OCI-LY3 (cell line): ENCODE measurements around the gene TULP4.

Source experiments
- H2AFZ ChIP-seq: fragments of 200-600, 300-600 bp; shearing (Covaris generic); 2 replicates; pipeline ENCODE4 v1.6.0; 2014; ENCODE audit warnings: antibody characterized with exemption, low read depth, low read length
- H3K27ac ChIP-seq: fragments of 200-600, 300-600 bp; sonication (generic); 2 replicates; pipeline ENCODE4 v1.5.1; 2014; ENCODE audit warnings: mild to moderate bottlenecking, low read length, moderate library complexity, mixed read lengths
- H3K27me3 ChIP-seq: fragments of 200-600, 300-600 bp; sonication (generic); 2 replicates; pipeline ENCODE4 v1.6.1; 2014; ENCODE audit warnings: low read depth, low read length, mixed read lengths
- H3K36me3 ChIP-seq: fragments of 200-600, 300-600 bp; sonication (generic); replicated peaks from 2 replicates; pipeline ENCODE3; 2014; ENCODE audit warnings: low read depth, low read length, mixed read lengths
- H3K4me1 ChIP-seq: fragments of 300-600, 200-600 bp; sonication (generic); 2 replicates; pipeline ENCODE4 v1.6.1; 2014; ENCODE audit warnings: low read length, mixed read lengths
- H3K4me2 ChIP-seq: fragments of 200-600, 300-600 bp; sonication (generic); 2 replicates; pipeline ENCODE4 v1.6.1; 2014; ENCODE audit warnings: low read length, mixed read lengths
- H3K4me3 ChIP-seq: fragments of 300-600, 200-600 bp; sonication (generic); 2 replicates; pipeline ENCODE4 v1.5.1; 2014; ENCODE audit warnings: antibody characterized with exemption, mild to moderate bottlenecking, low read length, moderate library complexity
- H3K79me2 ChIP-seq: fragments of 300-600, 200-600 bp; shearing (Covaris generic); 2 replicates; pipeline ENCODE4 v1.6.1; 2014; ENCODE audit warnings: mild to moderate bottlenecking, low read length, mixed read lengths
- H3K9ac ChIP-seq: fragments of 300-600, 200-600 bp; shearing (Covaris generic); 2 replicates; pipeline ENCODE4 v1.6.0; 2014; ENCODE audit warnings: mild to moderate bottlenecking, low read length, moderate library complexity
- H3K9me3 ChIP-seq: fragments of 200-600, 300-600 bp; shearing (Covaris generic); 2 replicates; pipeline ENCODE4 v1.6.1; 2014; ENCODE audit warnings: low read length, mixed read lengths; ENCODE audit not compliant: insufficient read depth
- H4K20me1 ChIP-seq: fragments of 200-600, 300-600 bp; sonication (generic); 2 replicates; pipeline ENCODE4 v1.6.1; 2016; ENCODE audit warnings: low read length, mixed read lengths; ENCODE audit not compliant: insufficient read depth
- CTCF ChIP-seq: fragments of 200-600, 300-600 bp; sonication (generic); IDR thresholded peaks from 2 replicates; pipeline ENCODE4 v1.5.1; 2014; ENCODE audit warnings: antibody characterized with exemption, low read length, low read depth
- EZH2phosphoT487 ChIP-seq: fragments of 200-600 bp; shearing (Covaris generic); IDR thresholded peaks from 2 replicates; pipeline ENCODE4 v1.6.1; 2018; ENCODE audit warnings: antibody characterized with exemption, mixed run types, low read depth

TULP4 gene

GRCh38 chr6:158517038-158517437, 204.8 kb downstream of the TULP4 start:
- Histone ChIP-seq H3K27me3 (no peaks in the 10 kb centered on the region), H3K36me3 (no peaks in the 10 kb centered on the region), H3K4me2 (no peak overlapping the region), H4K20me1 (no peaks in the 10 kb centered on the region), H3K9ac (no peak overlapping the region), H3K79me2 (no peaks in the 10 kb centered on the region), H2AFZ (no peak overlapping the region), H3K27ac (no peak overlapping the region), H3K9me3 (no peaks in the 10 kb centered on the region), H3K4me3 (no peak overlapping the region), H3K4me1 (peaks cover 7% of the 10 kb centered on the region)
- TF ChIP-seq EZH2phosphoT487 (no peak), CTCF (no peak)

- Histone ChIP-seq H3K36me3 (no peaks in the 10 kb centered on the region), H3K27ac (no peak overlapping the region), H3K9me3 (no peaks in the 10 kb centered on the region), H3K4me2 (peak overlapping the region; percentile 75), H2AFZ (no peak overlapping the region), H3K79me2 (no peaks in the 10 kb centered on the region), H3K9ac (no peak overlapping the region), H3K27me3 (no peaks in the 10 kb centered on the region), H3K4me3 (peak overlapping the region; percentile 75), H4K20me1 (no peaks in the 10 kb centered on the region), H3K4me1 (peaks cover 7% of the 10 kb centered on the region)
- TF ChIP-seq EZH2phosphoT487 (no peak), CTCF (no peak)
Observed at GRCh38 chr6:158517581-158517980, 205.3 kb downstream of the TULP4 start.

GRCh38 chr6:158518191-158519127, 206.2 kb downstream of the TULP4 start:
- H3K79me2 ChIP-seq, result no peaks in the 10 kb centered on the region
- H3K27me3 ChIP-seq, result no peaks in the 10 kb centered on the region
- TF ChIP-seq EZH2phosphoT487 (no peak), CTCF (peak; percentile 62)
- peak overlapping the region; percentile 75 for H3K4me2 ChIP-seq
- no peaks in the 10 kb centered on the region for H3K9me3 ChIP-seq
- no peaks in the 10 kb centered on the region for H3K36me3 ChIP-seq
- no peak overlapping the region for H3K27ac ChIP-seq
- H3K4me3 ChIP-seq, result peak overlapping the region; percentile 75
- H3K9ac ChIP-seq, result peak overlapping the region; percentile 48
- H2AFZ ChIP-seq, result peak overlapping the region; percentile 39
- peaks cover 7% of the 10 kb centered on the region for H3K4me1 ChIP-seq
- no peaks in the 10 kb centered on the region for H4K20me1 ChIP-seq

- Histone ChIP-seq H3K27ac (no peak overlapping the region), H3K9ac (no peak overlapping the region), H3K4me2 (no peak overlapping the region), H3K4me3 (no peak overlapping the region), H3K4me1 (peaks cover 7% of the 10 kb centered on the region), H4K20me1 (no peaks in the 10 kb centered on the region), H3K36me3 (no peaks in the 10 kb centered on the region), H2AFZ (no peak overlapping the region), H3K79me2 (no peaks in the 10 kb centered on the region), H3K9me3 (no peaks in the 10 kb centered on the region), H3K27me3 (no peaks in the 10 kb centered on the region)
- TF ChIP-seq CTCF, result no peak
- TF ChIP-seq EZH2phosphoT487, result no peak
Observed at GRCh38 chr6:158519300-158519699, 207.0 kb downstream of the TULP4 start.
